Muscle of leg (tissue), 11 donors: Measurements from ENCODE around the gene AP2S1. TPM values are rescaled to one million over a fixed set of nuclear protein-coding genes. Genes with fewer than 3 reads are reported as not detected.

Source experiments
- DNase-seq: peaks from one replicate; pipeline ENCODE4 v3.0.0; 2013
- H3K27ac ChIP-seq: one replicate; pipeline ENCODE4 v1.5.1; 2013; ENCODE audit warnings: mild to moderate bottlenecking, low read length, control low read depth
- H3K27me3 ChIP-seq: one replicate; pipeline ENCODE4 v1.6.1; 2013; ENCODE audit warnings: low read length; ENCODE audit not compliant: control insufficient read depth, insufficient read depth
- H3K36me3 ChIP-seq: one replicate; pipeline ENCODE4 v1.6.1; 2013; ENCODE audit warnings: low read length; ENCODE audit not compliant: control insufficient read depth, insufficient read depth
- H3K4me1 ChIP-seq: one replicate; pipeline ENCODE4 v1.6.1; 2013; ENCODE audit warnings: low read length; ENCODE audit not compliant: control insufficient read depth, insufficient read depth
- H3K4me3 ChIP-seq: one replicate; pipeline ENCODE4 v1.5.1; 2013; ENCODE audit warnings: low read length, control low read depth
- H3K9me3 ChIP-seq: replicated peaks from 2 replicates; pipeline ENCODE4 v1.6.1; 2013; ENCODE audit warnings: low read depth, low read length; ENCODE audit not compliant: control insufficient read depth
- WGBS: methylation state at CpG from one replicate; pipeline ENCODE4 v1.1.5; 2013; ENCODE audit warnings: missing lambda C conversion rate; ENCODE audit not compliant: insufficient coverage; 5-methylcytosine and 5-hydroxymethylcytosine counted together
- polyA plus RNA-seq, 8 donors: library from polyadenylated mRNA; unstranded; fragments of 120-200 nt; gene quantifications; one replicate each; pipeline versions ENCODE4 v1.2.1 to v1.2.3, GENCODE V29; 2013; ENCODE audit warnings: inconsistent platforms in 1 of 8, low replicate concordance in 1 of 8; ENCODE audit not compliant: insufficient read length in 8 of 8, insufficient read depth in 1 of 8
- total RNA-seq: library from RNA; stranded (reverse); fragments of 120-200 nt; gene quantifications from one replicate; pipeline ENCODE4 v1.2.4, GENCODE V29; 2013

The AP2S1 gene
- total and polyA plus RNA-seq, 9 donors: 52.8 to 72.3 (median 67.3) TPM

DNA sequence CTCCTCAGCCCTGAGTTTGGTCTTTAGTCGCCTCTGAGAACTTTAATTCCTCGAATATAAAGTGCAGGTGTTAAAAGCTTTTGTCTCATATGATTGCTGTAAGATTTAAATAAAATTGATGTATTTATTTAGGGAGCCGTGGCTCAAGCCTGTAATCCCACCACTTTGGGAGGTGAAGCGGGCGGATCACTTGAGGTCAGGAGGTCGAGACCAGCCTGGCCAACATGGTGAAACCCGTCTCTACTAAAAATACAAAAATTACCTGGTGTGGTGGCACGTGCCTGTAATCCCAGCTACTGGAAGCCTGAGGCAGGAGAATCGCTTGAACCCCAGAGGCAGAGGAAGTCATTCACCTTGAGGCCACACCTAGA, 61.7 kb downstream of the AP2S1 start:
- Histone ChIP-seq H3K27ac (peak overlapping the region; percentile 29), H3K36me3 (peaks cover 3% of the 10 kb centered on the region), H3K9me3 (no peaks in the 10 kb centered on the region), H3K27me3 (no peaks in the 10 kb centered on the region), H3K4me1 (peaks cover 43% of the 10 kb centered on the region), H3K4me3 (no peak overlapping the region)
- WGBS: 40% methylated on average over 3 of the region's 9 CpGs
- DNase-seq: no peak

DNA sequence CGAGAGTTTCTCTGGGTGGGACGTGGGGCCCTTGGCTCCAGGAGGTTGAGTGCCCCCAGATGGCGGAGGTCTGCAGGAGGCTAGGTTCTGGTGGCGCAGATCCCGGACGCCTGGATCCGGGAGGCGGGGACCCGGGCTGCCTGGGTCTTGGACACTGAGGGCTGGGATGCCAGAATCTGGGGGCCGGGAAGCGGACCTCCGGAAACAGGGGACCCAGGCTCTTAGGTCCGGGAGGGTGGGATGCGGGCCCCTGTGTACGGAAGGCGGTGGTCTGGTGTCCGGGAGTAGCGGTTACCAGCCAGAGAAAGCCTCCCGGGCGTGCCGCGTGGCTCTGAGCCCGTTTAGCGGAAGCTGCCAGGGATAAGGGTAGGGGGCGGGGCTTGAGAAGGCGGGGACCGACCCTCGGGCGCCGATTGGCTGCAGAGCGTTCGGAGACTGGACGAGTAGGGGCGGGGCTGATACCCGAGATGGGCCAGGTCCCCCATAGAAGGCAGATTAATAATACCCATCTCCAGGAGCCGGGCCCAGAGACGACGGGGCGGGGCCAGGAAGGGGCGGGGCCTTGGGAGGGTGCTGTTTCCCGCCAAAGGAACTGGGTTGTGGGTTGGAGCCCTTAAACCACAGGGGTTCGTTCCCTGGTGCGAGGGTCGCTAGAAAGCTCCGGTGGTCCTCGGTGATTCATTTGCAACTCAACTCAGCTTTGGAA, 62.2 kb downstream of the AP2S1 start, which contains the start of gene SLC1A5:
TSS of gene SLC1A5 (minus strand) at position 333 of the 706 bp plus-strand sequence. CDS start 629 bp downstream, outside the sequence.
- H3K27ac ChIP-seq: peak within 1 kb of the TSS; percentile 74
- no peaks in the 10 kb centered on the region for H3K27me3 ChIP-seq
- peak; percentile 95 for DNase-seq
- peak within 1 kb of the TSS; percentile 58 for H3K4me3 ChIP-seq
- H3K9me3 ChIP-seq: no peaks in the 10 kb centered on the region
- peaks cover 9% of the 10 kb centered on the region for H3K36me3 ChIP-seq
- 0% methylated on average over 23 of the region's 46 CpGs for WGBS
- peaks cover 45% of the 10 kb centered on the region for H3K4me1 ChIP-seq

Other genes with a start within 250 kb of the AP2S1 start
- gene CALM3, start 249.5 kb downstream of the AP2S1 start, total RNA-seq: 70.8 TPM
- gene CALM3, start 249.5 kb downstream of the AP2S1 start, polyA plus RNA-seq: 100 to 1,000 TPM; 191 to 288 (median 244) TPM
- 2.7 TPM for gene PTGIR, start 225.8 kb downstream of the AP2S1 start, total RNA-seq
- gene PTGIR, start 225.8 kb downstream of the AP2S1 start, polyA plus RNA-seq: 1 to 10 TPM; 1.9 to 4.3 (median 3.3) TPM
- gene GNG8, start 214.6 kb downstream of the AP2S1 start, total RNA-seq: not detected
- gene GNG8, start 214.6 kb downstream of the AP2S1 start, polyA plus RNA-seq: 1 to 10 TPM in 2 of 8 donors, under 1 TPM in 2, not detected in 4; 0.70 to 2.7 (median 0.89) TPM
- gene DACT3, start 189.7 kb downstream of the AP2S1 start, total RNA-seq: 14.6 TPM
- 10 to 100 TPM; 11.5 to 28.9 (median 19.8) TPM for gene DACT3, start 189.7 kb downstream of the AP2S1 start, polyA plus RNA-seq
- gene PRKD2, start 133.7 kb downstream of the AP2S1 start, total RNA-seq: 12.1 TPM
- gene PRKD2, start 133.7 kb downstream of the AP2S1 start, polyA plus RNA-seq: 10 to 100 TPM; 19.6 to 29.8 (median 24.1) TPM
- gene FKRP, start 104.8 kb downstream of the AP2S1 start, total RNA-seq: 14.3 TPM
- gene FKRP, start 104.8 kb downstream of the AP2S1 start, polyA plus RNA-seq: 10 to 100 TPM; 15.7 to 22.7 (median 20.1) TPM
- gene STRN4, start 104.4 kb downstream of the AP2S1 start, total RNA-seq: 35.2 TPM
- gene STRN4, start 104.4 kb downstream of the AP2S1 start, polyA plus RNA-seq: 10 to 100 TPM; 43.6 to 66.0 (median 56.1) TPM
- 13.9 TPM for gene SLC1A5, start 62.3 kb downstream of the AP2S1 start, total RNA-seq
- 10 to 100 TPM; 21.6 to 29.7 (median 25.1) TPM for gene SLC1A5, start 62.3 kb downstream of the AP2S1 start, polyA plus RNA-seq
- gene ARHGAP35, start 10.2 kb upstream of the AP2S1 start, total RNA-seq: 23.0 TPM
- 10 to 100 TPM; 29.9 to 47.0 (median 39.0) TPM for gene ARHGAP35, start 10.2 kb upstream of the AP2S1 start, polyA plus RNA-seq
- gene NPAS1, start 169.0 kb upstream of the AP2S1 start, total RNA-seq: 0.31 TPM
- gene NPAS1, start 169.0 kb upstream of the AP2S1 start, polyA plus RNA-seq: 1 to 10 TPM; 1.1 to 7.1 (median 2.2) TPM
- 9.8 TPM for gene TMEM160, start 197.8 kb upstream of the AP2S1 start, total RNA-seq
- 10 to 100 TPM in 7 of 8 donors, 1 to 10 TPM in 1; 9.1 to 15.1 (median 11.7) TPM for gene TMEM160, start 197.8 kb upstream of the AP2S1 start, polyA plus RNA-seq